ENCODE results near the gene HARBI1.

The HARBI1 gene, protein sequence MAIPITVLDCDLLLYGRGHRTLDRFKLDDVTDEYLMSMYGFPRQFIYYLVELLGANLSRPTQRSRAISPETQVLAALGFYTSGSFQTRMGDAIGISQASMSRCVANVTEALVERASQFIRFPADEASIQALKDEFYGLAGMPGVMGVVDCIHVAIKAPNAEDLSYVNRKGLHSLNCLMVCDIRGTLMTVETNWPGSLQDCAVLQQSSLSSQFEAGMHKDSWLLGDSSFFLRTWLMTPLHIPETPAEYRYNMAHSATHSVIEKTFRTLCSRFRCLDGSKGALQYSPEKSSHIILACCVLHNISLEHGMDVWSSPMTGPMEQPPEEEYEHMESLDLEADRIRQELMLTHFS

GRCh38 chr11:46617134-46617971 lies at the start of gene HARBI1, which contains the start of gene ATG13:
TSS of gene HARBI1 (minus strand) at chr11:46617227. CDS start at chr11:46616237, 990 bp downstream.
TSS of gene ATG13 (plus strand) at chr11:46617553. CDS start at chr11:46644292, 26,739 bp downstream.
- DNase-seq (ENCODE audit: low read depth in 1 of 2, low spot score in 1 of 2), result peak; percentile 82 to 87

DNA sequence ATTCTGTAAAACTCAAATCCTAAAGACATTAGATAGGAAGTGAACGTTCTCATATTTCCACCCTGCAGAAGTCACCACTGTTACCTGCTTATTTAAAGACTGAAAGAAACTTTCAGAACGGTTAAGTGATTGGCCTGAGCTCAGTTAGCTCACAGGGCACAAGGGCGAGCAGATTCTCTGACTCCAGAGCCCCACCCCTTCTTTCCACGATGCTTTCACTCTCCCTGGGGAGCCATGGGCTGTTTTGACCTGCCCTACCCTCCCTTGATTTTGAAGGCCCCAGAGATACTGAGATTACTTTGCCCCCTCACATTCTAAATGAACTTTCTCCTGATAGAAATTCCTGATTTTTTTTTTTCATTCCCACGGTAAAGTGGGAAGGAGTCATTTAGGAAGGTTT lies 49.5 kb upstream of the HARBI1 start:
- no peak for DNase-seq (ENCODE audit: low read depth in 1 of 2, low spot score in 1 of 2)

DNA sequence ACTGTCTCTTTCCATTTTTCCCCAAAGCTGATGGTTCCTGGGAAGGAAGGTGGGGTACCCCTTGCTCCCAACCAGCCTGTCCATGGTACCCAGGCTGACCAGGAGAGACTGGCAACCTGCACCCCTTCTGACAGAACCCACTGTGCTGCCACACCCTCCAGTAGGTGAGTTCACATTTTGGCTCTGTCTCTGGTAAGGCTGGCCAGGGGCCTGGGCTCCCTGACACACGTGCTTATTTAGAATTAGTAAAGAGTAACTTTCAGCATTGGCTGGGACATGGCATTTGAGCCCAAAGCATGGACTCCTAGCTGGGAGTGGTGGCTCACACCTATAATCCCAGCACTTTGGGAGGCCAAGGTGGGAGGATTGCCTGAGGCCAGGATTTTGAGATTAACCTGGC lies 48.3 kb upstream of the HARBI1 start:
- DNase-seq (ENCODE audit: low read depth in 1 of 2, low spot score in 1 of 2), result no peak

DNA sequence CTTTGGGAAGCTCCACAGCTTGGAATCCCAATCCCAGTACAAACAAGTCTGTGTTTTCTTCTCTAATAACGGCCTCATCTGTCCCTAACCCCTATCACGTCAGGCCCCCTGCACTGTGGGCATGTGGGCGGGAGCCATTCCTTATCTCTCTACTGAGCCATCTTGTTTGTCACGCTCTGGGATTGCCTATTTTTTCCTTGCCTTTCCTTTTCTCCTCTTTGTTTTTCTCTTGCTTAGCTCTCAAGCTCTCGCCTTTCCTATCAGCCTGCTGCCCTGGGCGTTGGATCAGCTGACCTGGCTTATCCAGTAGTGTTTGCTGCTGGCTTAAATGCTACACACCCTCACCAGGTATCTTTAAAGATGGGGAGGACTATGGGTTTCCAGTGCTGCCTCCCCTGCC lies 47.6 kb upstream of the HARBI1 start:
- DNase-seq (ENCODE audit: low read depth in 1 of 2, low spot score in 1 of 2), result no peak

GRCh38 chr11:46663277-46663940 lies 46.4 kb upstream of the HARBI1 start:
- no peak for DNase-seq (ENCODE audit: low read depth in 1 of 2, low spot score in 1 of 2)

DNA sequence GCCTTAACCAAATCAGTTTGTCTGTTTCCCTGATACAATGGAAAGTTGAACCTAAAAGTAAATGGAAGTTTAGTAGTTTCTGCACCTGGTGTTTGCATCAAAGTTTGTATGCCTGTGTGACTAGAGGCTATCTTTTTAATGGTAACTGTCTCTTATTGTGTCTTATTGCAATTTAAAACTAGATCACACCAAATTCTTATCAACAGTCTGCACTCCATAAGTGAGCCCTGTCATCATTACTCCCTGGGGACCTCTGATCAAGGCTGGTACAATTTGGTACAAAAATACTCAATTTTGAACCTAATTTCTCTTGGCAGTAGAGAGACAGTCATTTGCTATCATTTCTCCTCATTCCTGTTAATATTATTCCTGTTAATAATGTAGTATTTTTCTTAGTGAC lies 45.3 kb upstream of the HARBI1 start:
- DNase-seq (ENCODE audit: low read depth in 1 of 2, low spot score in 1 of 2), result no peak

GRCh38 chr11:46661836-46662235 lies 44.8 kb upstream of the HARBI1 start:
- no peak for DNase-seq (ENCODE audit: low read depth in 1 of 2, low spot score in 1 of 2)

DNA sequence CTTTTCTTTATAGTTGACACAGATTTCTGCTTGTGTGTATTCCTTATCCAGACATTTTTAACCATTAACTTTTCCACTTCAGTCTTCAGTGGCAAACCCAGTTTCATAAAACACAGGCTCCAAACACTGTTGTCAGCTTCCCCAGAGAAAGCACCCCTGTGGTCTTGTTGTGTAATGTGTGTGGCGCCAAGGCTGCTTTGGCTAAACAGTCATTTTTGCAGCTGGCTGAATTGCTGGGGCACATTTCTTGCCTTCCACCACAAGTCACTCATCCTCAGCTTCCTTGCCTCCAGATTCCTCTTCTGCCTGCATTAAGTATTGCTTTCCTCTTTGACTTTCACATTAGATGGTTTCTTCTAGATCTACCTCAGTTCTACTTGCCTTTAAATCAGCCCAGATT lies 42.9 kb upstream of the HARBI1 start:
- no peak for DNase-seq (ENCODE audit: low read depth in 1 of 2, low spot score in 1 of 2)

DNA sequence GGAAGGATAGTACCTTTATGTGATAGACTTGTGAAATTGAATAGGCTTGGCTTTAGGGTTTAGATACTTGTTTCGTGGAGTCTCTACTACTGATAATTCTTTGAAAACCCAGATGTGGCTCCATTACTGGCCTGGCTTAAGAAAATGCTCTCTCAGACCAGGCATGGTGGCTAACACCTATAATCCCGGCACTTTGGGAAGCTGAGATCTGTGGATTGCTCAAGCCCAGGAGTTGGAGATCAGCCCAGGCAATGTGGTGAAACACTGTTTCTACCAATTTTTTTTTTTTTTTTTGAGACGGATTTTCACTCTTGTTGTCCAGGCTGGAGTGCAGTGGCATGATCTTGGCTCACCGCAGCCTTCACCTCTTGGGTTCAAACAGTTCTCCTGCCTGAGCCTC lies 41.2 kb upstream of the HARBI1 start:
- no peak for DNase-seq (ENCODE audit: low read depth in 1 of 2, low spot score in 1 of 2)

DNA sequence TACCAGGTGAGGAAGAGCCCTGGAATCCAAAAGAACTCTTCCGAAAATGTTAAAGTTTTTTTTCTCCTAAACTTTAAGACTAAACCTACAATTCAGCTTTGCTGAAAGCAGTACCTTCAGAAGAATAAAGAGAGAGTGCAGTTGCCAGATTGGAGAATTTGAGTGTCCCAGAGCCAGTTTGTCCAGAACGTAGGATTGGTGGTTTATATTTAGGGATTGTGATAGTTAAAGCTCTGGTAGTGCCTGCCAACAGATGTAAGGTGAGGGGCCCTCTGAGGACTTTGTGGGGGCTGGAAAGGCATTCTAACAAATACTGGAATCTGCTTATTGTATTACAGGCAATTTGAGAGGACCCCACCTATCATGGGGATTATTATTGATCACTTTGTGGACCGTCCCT lies 40.2 kb upstream of the HARBI1 start:
- no peak for DNase-seq (ENCODE audit: low read depth in 1 of 2, low spot score in 1 of 2)

DNA sequence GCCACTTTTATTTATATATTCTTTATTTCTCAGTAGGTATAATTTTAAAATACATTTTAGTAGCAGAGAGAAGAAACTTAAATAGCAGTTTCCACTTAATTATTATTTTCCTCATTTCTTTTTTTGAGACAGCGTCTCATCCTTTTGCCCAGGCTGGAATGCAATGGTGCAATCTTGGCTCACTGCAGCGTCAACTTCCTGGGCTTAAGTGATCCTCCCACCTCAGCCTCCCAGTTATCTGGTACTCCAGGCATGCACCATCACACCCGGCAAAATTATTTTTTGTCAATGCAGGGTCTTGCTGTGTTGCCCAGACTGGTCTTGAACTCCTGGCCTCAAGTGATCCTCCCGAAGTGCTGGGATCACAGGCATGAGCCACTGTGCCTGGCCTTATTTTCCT lies 38.6 kb upstream of the HARBI1 start:
- DNase-seq (ENCODE audit: low read depth in 1 of 2, low spot score in 1 of 2), result no peak

- no peak for DNase-seq (ENCODE audit: low read depth in 1 of 2, low spot score in 1 of 2)
Observed at GRCh38 chr11:46649180-46649738, 32.2 kb upstream of the HARBI1 start.

- no peak for DNase-seq (ENCODE audit: low read depth in 1 of 2, low spot score in 1 of 2)
Observed at GRCh38 chr11:46643986-46644385, 27.0 kb upstream of the HARBI1 start.

DNA sequence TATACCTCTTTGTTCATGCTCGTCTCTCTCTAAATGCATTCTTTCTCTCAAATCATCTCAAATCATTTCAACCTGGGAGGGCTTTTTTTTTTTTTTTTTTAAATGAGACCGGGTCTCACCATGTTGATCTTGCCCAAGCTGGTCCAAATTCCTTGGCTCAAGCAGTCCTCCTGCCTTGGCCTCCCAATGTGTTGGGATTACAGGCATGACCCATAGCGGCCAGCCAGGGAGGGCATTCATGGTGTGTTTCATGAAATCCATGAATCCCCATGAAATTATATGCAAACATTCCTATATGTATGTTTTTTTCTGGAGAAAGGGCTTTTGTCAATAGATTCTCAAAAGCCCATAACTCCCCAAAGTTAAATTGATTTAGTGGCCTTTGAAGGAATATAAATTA lies 26.5 kb upstream of the HARBI1 start:
- DNase-seq (ENCODE audit: low read depth in 1 of 2, low spot score in 1 of 2), result no peak

- DNase-seq (ENCODE audit: low read depth in 1 of 2, low spot score in 1 of 2), result no peak
Observed at GRCh38 chr11:46642627-46643335, 25.8 kb upstream of the HARBI1 start.

DNA sequence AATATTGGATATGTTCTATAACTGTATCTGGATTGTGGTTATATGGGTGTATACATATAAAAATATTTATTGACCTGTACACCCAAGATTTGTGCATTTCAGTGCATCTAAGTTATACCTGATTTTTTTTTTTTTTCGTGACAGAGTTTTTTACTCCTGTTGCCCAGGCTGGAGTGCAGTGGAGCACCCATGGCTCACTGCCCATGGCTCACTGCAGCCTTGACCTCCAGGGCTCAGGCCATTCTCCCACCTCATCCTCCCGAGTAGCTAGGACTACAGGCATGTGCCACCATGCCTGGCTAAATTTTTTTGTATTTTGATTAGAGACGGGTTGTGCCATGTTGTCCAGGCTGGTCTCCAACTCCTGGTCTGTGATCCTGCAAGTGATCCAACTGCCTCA lies 24.6 kb upstream of the HARBI1 start:
- no peak for DNase-seq (ENCODE audit: low read depth in 1 of 2, low spot score in 1 of 2)

DNA sequence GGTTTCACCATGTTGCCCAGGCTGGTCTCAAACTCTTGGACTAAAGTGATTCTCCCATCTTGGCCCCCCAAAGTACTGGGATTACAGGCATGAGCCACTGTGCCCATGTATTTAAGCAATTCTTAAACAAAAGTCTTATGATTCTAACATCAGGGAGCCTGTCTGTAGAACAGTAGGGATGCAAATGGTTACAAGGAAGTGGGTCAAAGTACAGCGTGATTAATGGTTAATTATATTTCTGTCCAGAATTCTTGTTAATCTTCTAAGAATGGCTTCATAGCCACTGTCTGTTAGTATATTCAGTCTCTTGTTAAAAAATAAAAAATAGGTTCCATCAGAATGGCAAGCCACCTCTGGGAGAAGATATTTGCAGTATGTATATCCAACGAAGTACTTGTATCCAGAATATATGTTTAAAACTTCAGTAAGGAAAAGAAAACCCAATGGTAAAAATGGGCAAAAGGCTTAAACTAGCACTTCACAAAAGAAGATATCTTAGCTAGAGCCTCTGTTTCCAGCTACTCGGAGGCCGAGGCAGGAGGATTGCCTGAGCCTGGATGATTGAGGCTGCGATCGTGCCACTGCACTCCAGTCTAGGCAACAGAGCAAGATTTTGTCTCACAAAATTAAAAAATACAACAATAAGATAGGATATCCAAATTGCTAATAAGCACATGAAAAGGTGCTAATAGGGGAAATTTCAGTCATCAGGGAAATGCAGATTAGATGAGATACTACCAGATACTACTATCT lies 23.2 kb upstream of the HARBI1 start:
- DNase-seq (ENCODE audit: low read depth in 1 of 2, low spot score in 1 of 2), result no peak

DNA sequence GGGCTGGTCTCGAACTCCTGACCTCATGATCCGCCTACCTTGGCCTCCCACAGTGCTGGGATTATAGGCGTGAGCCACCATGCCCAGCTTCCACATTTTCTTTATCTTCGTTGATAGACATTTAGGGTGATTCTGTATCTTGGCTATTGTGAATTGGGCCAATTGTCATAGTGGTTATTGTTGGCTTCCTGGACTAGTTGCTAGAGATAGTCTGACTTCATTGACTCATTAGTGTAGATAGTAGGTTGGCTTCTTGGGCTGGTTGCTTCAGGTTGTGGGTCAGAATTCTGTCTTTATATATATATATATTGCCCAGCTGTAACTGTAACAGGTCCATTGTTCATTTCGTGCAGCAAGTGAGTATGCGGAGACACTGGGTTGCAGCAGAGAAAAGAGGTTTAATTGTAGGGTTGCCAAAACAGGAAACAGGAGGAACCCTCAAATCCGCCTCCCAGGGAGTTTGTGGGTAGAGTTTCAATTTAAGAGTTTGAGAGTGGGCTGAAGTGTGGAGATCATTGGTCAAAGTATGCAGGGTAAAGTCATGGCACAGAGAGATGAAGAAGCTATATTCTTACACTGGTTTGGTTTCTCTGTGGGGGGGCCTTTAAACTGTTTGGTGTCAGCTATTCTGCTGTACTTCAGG lies 22.3 kb upstream of the HARBI1 start:
- no peak for DNase-seq (ENCODE audit: low read depth in 1 of 2, low spot score in 1 of 2)

DNA sequence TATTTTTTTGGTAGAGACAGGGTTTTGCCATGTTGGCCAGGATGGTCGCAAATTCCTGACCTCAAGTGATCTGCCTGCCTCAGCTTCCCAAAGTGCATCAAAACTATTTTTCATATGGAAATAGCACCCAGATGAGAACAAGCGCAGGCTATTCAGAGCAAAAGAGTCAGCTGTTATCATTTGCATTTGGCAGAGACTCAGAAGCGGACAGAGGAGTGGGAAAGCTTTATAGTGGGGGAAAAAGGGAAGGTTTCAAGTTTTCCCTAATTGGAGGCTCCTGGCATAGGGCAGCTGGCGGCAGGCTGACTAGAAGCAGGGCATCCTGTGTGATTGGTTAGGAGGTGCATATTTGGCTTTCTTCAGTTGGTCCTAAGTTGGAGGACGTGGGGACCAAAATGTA lies 20.5 kb upstream of the HARBI1 start:
- DNase-seq (ENCODE audit: low read depth in 1 of 2, low spot score in 1 of 2), result no peak

Data from activated CD4-positive, alpha-beta T cell treated with anti-CD3 and anti-CD28 coated beads, Interleukin-2, amount 50 U/mL, for 24 hours (primary cell).